IPS-NIHi7 (cell line): ENCODE results near the gene USP11.
A peak's percentile ranks its signal among the peaks of the same experiment; 100 is the strongest.

Experiments
- DNase-seq: peaks from one replicate; pipeline ENCODE4 v3.0.0; 2012; ENCODE audit warnings: mixed read lengths; ENCODE audit errors: extremely low spot score

USP11 gene

DNA sequence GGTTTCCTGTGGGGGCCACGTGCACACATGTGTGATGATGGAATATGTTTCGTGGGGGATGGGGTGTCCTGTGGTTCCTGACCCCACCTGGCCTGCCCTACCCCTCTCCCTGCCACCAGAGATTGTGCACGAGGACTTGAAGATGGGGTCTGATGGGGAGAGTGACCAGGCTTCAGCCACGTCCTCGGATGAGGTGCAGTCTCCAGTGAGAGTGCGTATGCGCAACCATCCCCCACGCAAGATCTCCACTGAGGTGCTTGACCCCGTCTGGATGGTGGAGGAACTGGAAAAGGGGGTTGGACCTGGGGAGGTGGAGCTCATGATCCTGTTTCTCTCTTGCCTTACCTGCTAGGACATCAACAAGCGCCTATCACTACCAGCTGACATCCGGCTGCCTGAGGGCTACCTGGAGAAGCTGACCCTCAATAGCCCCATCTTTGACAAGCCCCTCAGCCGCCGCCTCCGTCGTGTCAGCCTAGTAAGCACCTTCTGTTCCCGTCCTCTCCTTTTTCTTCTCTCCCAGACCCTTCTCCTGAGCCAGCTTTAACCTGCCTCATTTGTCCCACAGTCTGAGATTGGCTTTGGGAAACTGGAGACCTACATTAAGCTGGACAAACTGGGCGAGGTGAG, 8.4 kb upstream of the USP11 start:
- DNase-seq, result no peak

DNA sequence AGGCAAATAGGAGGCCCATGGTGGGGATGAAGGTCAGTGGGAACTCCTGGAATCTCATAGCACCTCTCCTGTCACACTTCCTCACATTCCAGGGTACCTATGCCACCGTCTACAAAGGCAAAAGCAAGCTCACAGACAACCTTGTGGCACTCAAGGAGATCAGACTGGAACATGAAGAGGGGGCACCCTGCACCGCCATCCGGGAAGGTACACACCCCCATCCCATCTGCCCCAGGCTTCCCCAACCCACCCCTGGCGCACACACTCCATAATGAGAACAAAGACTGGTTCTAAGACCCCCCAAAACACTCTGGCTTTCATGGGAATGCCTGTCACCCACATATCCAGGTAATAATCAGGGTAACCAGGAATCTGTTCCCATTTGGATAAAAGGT, 7.9 kb upstream of the USP11 start:
- no peak for DNase-seq

DNA sequence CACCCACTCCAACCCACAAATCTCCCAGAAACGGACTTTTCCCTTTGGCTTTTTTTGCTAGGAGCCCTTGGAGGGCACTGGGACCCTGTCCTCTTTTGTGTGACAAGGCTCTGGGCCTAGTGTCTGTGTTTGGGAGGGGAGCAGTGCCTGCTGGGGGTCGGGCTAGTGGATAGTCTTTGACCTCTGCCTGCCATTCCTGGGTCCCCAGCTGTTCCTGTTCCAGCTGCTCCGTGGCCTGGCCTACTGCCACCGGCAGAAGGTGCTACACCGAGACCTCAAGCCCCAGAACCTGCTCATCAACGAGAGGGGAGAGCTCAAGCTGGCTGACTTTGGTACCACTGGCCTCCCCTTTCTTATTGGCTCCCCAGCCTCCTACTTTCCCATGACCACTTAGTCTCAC, 6.7 kb upstream of the USP11 start:
- no peak for DNase-seq

DNA sequence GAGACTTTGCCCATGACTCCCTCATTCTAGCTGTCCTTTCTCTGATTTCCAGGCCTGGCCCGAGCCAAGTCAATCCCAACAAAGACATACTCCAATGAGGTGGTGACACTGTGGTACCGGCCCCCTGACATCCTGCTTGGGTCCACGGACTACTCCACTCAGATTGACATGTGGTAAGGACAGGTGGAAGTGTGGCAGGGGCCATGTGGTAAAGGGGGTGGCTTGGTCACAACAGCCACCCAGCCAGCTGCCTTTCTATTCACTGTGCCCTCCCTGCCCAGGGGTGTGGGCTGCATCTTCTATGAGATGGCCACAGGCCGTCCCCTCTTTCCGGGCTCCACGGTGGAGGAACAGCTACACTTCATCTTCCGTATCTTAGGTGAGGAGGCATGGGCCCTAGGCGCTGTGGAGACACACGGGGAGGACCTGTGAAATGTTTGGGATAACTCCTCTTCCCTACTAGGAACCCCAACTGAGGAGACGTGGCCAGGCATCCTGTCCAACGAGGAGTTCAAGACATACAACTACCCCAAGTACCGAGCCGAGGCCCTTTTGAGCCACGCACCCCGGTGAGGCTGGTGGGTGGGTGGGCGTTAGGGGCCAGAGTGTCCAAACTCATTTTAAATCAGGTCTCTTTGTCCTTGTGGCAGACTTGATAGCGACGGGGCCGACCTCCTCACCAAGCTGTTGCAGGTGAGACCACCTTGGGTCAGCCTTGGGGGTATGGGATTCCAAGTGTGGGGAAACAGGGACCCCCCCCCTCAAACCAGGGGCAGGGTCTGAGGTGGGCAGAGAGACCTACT, 6.1 kb upstream of the USP11 start:
- no peak for DNase-seq

DNA sequence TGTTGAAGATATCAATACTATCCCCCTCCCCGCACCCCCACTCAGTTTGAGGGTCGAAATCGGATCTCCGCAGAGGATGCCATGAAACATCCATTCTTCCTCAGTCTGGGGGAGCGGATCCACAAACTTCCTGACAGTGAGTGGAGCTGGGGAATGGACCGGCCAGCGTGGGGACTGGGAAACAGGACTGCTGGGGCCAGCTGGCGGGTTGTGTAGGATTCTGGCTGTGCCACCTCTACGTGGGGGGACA, 5.5 kb upstream of the USP11 start:
- DNase-seq, result no peak

DNA sequence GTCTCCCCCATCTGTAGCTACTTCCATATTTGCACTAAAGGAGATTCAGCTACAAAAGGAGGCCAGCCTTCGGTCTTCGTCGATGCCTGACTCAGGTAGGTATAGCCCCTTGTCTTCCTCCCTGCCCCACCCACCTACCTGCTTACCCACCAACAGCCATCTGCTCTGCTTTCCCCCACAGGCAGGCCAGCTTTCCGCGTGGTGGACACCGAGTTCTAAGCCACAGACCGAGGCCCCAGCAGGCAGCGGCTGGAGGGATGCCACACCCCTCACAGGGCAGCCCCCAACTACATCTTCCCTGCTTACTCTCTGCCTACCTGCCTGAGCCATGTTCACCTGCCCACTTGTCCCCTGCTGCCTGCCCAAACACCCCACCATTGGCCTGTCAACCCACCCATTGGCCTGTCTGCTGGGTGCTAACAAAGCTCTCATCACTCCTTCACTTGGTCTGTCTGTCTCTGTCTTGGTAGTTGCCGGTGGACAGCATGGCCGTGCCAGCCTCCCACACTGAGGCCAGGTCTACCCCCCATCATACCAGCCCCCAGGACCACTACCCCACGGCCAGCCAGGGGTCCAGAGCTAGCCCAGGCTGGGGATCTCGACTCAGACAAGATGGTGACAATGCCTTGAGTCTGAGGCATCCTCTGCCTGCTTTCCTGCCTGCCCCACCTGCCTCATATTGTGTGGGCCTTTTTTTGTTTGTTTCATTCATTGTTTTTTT, 4.1 kb upstream of the USP11 start:
- DNase-seq, result no peak

DNA sequence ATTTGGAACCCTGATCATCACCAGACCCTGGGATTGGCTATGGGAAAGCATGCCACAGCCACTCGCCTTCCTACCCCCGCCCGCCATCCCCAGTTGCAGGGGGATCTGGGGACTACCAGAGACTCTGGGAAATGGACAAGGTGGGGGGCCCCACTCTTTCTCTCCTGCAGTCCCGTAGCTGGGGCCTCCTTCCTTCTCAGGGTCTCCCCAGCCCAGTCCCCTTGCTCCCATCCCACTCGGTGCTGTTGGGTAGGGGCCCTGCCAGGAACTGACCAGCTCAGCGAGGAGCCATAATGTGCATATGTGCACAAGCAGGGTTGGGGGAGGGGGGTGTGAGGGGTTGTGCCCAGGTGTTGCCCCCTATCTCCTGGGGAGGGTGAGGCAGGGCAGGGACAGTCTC, 3.4 kb upstream of the USP11 start:
- DNase-seq, result no peak

DNA sequence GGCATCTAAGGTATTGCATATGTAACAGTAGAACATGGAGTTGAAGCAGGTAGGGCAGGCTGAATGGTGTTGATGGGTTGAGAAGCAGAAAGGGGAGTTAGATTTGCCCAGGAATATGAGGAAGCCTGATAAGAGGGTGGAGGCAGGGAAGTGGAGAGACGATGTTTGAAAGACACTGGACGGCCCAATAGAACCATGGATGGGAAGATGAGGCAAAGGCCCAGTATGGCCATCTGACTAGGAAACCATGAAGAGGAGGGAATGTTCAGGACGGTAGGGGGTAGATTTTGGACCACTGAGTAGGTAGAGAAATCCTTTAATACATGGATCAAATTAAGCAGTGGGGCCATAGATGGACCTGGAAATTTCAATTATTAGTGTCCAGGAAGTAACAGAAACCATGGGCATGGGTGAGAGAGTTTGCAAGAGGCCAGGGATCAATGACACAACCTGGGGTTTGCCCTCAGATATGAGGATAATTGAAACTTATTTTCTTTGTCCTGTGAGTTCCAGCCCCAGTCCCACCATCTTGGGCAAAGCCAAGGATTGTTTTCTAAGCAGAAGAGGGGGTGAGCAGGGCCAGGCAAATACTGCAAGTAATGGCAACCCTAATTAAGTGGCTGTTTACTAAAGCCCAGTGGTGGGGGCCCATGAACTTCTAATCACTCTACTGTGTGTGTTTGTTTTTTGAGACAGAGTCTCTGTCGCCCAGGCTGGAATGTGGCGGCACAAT, 2.5 kb upstream of the USP11 start:
- no peak for DNase-seq

DNA sequence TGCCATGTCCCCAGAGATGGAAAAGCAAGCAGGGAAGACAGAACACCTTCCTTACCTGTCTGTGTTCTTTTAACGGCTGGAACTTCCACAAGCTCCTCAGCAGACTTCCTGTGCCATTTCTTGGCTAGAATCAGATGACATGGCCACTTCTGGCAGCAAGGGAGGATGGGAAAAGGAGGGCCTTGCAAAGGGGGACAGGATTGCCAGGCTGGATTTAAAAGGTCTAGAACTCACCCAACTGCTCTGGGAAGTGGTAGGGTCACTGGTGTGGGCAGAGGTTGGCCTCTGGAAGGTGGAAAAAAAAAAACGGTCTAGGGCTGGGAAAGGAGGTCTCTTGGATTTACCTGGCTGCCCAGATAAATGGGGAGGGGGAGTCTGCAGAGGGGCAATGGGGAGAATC, 1.6 kb upstream of the USP11 start:
- DNase-seq, result no peak

DNA sequence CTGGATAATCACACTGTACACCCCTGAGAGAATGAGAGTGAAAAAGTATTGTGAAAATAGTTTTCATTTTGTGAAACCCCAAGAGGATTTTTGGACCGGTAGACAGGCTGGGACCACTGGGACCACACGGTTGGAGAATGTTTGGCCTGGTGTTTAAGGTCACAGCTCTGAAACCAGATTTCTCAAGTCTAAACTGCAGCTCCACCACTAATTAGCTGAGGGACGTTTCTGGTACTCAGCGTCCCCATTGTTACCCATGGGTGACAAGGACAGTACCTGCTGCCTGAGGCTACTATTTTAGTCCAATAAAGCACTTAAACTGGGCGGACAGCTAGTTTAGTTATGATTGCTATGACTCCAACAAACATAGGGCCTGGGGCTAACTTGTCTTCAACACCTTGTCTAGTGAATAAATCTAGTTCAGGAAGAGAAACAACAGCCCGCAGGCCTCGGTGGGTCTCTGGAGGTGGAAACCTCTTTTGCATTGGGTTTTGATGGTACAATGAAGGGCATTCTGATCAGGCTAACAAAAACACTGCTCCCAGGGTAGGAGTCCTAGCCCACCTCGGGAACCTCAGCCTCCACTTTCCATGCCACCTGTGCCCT, 509 bp upstream of the USP11 start:
- no peak for DNase-seq

DNA sequence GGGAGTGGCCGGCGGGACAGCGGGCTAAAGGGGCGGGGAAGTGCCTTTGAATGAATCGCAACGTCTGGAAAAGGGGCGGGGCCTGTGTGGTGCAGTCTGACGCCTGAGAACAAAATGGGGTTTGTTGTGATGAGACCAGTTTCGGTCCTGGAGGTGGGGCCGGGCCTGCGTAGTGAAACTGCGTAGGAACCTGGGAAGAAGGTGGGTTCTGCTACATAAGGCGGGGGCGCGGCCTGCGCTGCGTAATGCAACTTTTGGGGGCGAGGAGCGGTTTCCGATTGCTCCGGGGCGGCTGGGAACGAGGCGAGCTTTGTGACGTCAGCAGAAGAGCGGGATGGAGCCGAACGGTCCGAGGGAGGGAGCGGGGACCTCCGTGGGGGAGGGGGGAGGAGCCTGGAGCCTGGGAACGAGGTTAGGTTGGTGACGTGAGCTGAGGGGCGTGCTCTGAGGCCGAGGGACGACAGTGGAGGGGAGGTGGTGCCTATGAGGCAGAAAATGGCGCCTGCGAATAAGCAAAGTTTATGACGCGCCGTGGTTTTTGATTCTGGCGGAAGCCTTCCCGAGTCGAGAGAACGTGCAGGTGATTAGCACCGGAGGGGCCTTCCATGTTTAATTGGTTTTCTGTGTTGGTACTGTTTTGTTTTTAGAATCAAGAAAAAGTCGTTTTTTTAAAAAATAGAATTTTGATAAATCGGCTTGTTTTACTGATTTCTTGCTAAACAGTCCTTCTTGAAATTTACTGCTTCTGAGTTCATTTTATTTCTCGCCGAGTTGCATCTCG, 714 bp downstream of the USP11 start:
- peak; percentile 91 for DNase-seq

DNA sequence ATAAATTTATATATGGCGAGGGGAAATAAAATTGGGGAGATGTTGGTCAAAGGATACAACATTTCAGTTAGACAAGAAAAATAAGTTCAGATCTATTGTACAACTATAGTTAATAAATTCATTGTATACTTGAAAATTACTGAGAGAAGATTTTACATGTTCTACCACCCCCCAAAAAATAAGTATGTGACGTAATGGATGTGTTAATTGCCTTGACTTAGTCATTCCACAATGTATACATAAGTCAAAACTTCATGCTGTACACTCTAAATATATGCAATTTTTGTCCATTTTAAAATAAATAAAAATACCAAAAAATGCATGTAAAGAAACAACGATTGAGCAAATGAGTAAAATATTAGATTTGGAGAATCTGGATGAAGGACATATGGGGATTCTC, 1.8 kb downstream of the USP11 start:
- DNase-seq, result no peak

DNA sequence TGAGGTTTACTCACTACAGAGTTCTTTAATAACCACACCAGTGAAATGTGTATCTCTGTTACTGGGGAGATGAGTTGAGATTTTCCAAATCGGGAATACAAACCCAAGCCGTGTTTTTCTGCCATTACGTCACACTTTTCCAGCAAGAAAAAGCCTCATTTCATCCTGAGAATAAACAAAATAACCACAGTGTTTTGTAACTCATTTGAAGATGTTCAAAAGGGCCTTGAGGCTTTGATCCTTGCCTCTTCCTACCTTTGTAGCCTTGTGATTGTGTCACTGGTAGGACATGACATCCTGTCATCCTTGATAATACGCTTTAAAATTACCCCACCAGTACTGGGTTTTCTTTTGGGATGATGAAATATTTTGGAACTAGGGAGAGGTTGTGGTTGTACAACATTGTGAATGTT, 2.9 kb downstream of the USP11 start:
- no peak for DNase-seq

DNA sequence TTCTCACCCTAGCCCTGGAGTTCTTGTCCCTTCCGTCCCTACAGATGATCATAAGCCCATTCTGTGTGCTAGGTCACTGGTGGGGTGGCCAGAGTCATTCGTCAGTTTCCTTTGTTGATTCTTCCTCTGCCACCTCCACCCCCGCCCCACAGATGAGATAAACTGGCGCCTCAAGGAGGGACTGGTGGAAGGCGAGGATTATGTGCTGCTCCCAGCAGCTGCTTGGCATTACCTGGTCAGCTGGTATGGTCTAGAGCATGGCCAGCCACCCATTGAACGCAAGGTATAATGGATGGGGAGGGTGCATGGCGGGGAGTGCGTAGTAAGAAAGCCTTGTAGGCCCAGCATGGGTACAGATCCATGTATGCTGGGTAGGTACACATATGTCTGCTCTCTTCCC, 6.4 kb downstream of the USP11 start:
- DNase-seq, result no peak

DNA sequence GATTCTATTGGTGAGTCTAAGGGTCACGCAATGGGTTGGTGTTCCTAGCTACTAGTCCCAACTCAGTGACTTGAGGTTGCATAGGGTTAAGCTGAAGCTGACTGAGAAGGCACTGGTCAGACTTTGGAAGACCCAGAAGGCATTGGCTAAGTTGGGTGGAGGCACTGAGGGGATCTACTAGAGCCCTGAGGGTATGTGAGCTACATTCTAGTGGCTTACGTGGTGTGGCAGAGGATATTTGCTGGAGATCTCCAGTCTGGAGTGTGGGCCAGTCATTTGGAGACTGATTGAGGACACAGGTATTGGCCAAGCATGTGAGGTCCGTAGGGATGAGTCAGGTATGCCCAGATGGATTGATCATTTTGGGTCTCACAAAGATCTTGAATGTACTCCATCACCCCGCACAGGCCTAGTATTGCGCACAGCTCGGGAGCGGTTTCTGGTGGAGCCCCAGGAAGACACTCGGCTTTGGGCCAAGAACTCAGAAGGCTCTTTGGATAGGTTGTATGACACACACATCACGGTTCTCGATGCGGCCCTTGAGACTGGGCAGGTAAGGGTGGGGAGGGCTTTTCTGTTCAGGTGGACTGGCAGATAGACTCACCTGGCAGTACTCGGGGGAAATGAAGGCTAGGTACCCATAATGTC, 7.2 kb downstream of the USP11 start:
- DNase-seq, result no peak

DNA sequence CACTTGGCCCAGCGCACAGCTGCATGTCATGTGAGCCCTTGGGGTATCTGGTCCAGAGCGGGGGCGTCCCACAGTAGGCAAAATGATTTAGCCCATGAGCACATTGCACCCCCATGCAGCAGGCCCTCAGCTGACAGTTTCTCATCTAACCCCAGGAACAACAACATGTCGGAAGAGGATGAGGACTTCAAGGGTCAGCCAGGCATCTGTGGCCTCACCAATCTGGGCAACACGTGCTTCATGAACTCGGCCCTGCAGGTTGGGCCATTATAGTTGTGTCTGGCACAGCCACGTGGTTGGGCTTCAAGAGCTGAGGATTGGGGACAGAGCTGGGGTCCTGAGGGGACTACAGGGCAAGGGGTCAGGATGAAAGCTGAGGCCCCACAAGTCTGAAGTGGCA, 7.8 kb downstream of the USP11 start:
- no peak for DNase-seq

DNA sequence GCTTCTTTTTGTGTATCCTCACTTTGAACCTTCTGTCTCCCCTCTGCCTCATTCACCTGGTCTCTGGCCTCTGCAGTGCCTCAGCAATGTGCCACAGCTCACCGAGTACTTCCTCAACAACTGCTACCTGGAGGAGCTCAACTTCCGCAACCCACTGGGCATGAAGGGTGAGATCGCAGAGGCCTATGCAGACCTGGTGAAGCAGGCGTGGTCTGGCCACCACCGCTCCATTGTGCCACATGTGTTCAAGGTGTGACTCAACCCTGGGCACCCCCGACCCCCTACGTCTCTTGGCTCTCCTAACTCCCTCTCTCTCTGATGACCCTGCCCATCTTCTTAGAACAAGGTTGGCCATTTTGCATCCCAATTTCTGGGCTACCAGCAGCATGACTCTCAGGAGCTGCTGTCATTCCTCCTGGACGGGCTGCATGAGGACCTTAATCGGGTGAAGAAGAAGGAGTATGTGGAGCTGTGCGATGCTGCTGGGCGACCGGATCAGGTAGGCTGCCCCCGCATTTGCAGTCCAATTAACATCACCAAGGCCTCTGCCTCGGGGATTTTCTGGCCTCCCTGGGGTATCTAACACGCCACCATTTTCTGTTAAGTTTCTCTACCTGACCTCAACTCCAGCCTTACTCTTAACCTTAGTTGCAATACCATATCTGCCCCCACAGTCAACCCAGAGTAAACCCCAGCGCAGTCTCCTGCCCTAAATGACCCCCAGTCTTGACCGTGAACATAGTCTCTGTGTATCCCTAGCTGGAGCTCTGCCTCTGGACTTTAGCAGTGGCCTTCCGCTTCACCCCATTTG, 8.6 kb downstream of the USP11 start:
- DNase-seq, result no peak

DNA sequence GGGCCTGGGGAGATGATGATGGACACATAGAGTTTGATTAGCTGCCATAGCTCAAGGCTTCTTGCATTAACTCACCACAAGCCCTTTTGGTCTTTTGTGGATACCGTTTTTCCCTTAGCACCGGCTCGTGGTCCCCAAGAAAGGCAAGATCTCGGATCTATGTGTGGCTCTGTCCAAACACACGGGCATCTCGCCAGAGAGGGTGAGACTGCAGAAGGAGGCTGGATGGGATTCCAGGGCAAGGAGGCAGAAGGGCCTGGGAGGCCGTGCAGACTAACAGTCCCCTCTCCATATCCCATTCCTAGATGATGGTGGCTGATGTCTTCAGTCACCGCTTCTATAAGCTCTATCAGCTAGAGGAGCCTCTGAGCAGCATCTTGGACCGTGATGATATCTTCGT, 9.5 kb downstream of the USP11 start:
- no peak for DNase-seq

DNA sequence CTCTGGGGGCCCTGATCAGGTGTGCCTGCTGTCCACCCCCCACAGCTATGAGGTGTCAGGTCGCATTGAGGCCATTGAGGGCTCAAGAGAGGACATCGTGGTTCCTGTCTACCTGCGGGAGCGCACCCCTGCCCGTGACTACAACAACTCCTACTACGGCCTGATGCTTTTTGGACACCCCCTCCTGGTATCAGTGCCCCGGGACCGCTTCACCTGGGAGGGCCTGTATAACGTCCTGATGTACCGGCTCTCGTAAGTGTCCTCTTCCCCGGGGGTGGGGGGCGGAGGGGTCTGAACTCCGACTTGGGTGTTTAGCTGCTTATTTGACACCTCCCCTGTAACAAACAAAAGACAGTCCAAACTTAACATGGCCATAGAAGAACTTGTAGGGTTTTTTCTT, 10.5 kb downstream of the USP11 start:
- DNase-seq, result no peak

DNA sequence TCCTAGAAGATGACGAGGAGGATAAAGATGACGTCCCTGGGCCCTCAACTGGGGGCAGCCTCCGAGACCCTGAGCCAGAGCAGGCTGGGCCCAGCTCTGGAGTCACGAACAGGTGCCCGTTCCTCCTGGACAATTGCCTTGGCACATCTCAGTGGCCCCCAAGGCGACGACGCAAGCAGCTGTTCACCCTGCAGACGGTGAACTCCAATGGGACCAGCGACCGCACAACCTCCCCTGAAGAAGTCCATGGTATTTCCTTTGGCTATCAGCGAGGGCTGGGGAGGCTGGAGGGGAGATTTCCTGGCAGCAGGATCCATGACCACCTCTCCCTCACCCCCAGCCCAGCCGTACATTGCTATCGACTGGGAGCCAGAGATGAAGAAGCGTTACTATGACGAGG, 11.9 kb downstream of the USP11 start:
- no peak for DNase-seq
